Body of pancreas (tissue), 4 donors: ENCODE results near the gene CARHSP1.

Source experiments
- POLR2A ChIP-seq, 3 donors: fragments of 450-650 bp; IDR thresholded peaks; one replicate each; pipeline ENCODE4 v1.6.1; 2016; ENCODE audit warnings: antibody characterized with exemption in 3 of 3, mild to moderate bottlenecking in 2 of 3
- TF ChIP-seq, protein P1 (sequence below), 7 experiments: fragments of 450-650 bp in 4 of 7; fragments of 200-600 bp in 3 of 7; sonication (generic) in 3 of 7; IDR thresholded peaks; one replicate each; pipeline ENCODE4 v1.5.1; 2016 to 2019; ENCODE audit warnings: antibody characterized with exemption in 7 of 7

DNA sequence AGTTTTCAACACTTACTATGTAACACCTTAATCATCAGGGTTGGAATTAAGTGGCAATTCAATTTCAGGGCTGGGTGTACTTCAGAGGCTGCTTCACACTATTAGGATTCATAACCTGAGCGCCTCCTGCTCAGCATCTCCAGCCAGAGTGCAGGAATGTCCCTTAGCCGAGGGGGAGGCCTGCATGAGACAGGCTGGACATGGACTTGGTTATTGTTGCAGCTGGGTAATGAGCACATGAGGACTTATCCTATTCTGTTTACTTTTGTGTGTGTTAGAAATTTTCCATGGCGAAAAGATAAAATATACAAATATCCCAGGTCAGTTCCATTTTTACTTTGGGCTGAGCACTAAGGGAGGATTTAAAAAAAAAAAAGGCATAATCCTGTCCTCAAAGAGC is 60.8 kb downstream of the CARHSP1 start:
- TF ChIP-seq, protein P1, sequence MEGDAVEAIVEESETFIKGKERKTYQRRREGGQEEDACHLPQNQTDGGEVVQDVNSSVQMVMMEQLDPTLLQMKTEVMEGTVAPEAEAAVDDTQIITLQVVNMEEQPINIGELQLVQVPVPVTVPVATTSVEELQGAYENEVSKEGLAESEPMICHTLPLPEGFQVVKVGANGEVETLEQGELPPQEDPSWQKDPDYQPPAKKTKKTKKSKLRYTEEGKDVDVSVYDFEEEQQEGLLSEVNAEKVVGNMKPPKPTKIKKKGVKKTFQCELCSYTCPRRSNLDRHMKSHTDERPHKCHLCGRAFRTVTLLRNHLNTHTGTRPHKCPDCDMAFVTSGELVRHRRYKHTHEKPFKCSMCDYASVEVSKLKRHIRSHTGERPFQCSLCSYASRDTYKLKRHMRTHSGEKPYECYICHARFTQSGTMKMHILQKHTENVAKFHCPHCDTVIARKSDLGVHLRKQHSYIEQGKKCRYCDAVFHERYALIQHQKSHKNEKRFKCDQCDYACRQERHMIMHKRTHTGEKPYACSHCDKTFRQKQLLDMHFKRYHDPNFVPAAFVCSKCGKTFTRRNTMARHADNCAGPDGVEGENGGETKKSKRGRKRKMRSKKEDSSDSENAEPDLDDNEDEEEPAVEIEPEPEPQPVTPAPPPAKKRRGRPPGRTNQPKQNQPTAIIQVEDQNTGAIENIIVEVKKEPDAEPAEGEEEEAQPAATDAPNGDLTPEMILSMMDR (IDR thresholded peaks at IDR 0.05), result no peak
- TF ChIP-seq POLR2A (IDR thresholded peaks at IDR 0.05), result no peak
